RWPE2 (cell line): ENCODE results near the gene ZNHIT6.

ENCODE experiments used
- ATAC-seq: fragments of 200-7000 bp; cut with Tn5 transposase; 3 replicates; pipeline ENCODE4 v1.9.1; 2021; ENCODE audit warnings: low read depth
- DNase-seq: peaks from one replicate; pipeline ENCODE4 v3.0.0-alpha.2; 2020; ENCODE audit warnings: low spot score
- H3K27ac ChIP-seq: fragments of 450-650 bp; 2 replicates; pipeline ENCODE4 v1.5.1; 2017; ENCODE audit warnings: mild to moderate bottlenecking; ENCODE audit not compliant: poor library complexity, severe bottlenecking
- H3K27me3 ChIP-seq: fragments of 250-450 bp; sonication (Bioruptor Pico); 2 replicates; pipeline ENCODE4 v1.5.1; 2021; ENCODE audit warnings: mild to moderate bottlenecking, moderate library complexity; ENCODE audit not compliant: insufficient read depth, poor library complexity, severe bottlenecking
- H3K36me3 ChIP-seq: fragments of 250-450 bp; sonication (Bioruptor Pico); 2 replicates; pipeline ENCODE4 v1.5.1; 2020; ENCODE audit warnings: low read depth, mild to moderate bottlenecking, moderate library complexity
- H3K4me1 ChIP-seq: fragments of 250-450 bp; sonication (Bioruptor Pico); 2 replicates; pipeline ENCODE4 v1.5.1; 2021; ENCODE audit warnings: mild to moderate bottlenecking, moderate library complexity; ENCODE audit not compliant: insufficient read depth, poor library complexity, severe bottlenecking
- H3K4me3 ChIP-seq: fragments of 250-450 bp; sonication (Bioruptor Pico); 2 replicates; pipeline ENCODE4 v1.5.1; 2021; ENCODE audit warnings: mild to moderate bottlenecking, moderate library complexity; ENCODE audit not compliant: severe bottlenecking
- H3K9me3 ChIP-seq: fragments of 250-450 bp; sonication (Bioruptor Pico); 2 replicates; pipeline ENCODE4 v1.5.1; 2021; ENCODE audit warnings: mild to moderate bottlenecking, moderate library complexity; ENCODE audit not compliant: severe bottlenecking
- TF ChIP-seq, protein P1 (sequence below): fragments of 450-650 bp; IDR thresholded peaks from one replicate; pipeline ENCODE4 v1.5.1; 2017; ENCODE audit warnings: mild to moderate bottlenecking, moderate library complexity; ENCODE audit not compliant: poor library complexity, severe bottlenecking

The ZNHIT6 gene, protein sequence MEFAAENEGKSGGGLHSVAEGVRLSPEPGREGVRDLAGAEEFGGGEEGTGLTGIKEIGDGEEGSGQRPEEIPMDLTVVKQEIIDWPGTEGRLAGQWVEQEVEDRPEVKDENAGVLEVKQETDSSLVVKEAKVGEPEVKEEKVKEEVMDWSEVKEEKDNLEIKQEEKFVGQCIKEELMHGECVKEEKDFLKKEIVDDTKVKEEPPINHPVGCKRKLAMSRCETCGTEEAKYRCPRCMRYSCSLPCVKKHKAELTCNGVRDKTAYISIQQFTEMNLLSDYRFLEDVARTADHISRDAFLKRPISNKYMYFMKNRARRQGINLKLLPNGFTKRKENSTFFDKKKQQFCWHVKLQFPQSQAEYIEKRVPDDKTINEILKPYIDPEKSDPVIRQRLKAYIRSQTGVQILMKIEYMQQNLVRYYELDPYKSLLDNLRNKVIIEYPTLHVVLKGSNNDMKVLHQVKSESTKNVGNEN

DNA sequence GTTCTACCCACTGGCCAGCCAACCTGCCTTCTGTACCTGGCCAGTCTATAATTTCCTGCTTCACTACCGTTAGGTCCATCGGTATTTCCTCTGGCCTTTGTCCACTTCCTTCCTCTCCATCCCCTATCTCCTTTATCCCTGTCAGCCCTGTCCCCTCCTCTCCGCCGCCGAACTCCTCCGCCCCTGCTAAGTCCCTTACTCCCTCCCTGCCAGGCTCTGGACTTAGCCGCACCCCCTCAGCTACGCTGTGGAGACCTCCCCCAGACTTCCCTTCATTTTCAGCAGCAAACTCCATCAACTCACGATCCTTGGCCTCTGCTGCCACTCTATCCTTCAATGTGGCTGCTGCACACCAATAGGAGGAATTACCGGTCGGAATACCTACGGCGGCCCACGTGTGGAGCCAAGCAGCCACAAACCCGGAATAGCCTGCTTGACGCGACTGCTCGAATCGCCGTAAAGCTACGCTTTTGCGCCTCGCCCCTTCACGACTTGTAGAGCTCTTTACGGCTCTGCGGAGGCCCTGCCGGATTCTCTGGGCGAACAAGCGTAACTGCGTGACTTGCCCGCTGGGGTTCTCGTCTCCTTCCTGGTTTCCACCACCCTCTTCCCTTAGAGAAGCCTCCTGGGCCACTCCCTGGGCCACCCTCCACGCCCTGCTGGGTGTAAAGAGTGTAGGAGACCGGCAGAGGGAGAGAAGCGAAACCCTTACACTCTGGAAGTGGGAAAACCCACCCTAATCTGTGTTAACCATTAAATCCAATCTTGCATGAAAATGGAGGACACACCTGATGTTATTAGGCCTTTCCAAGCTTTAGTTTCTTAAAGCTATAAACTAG is at the start of gene ZNHIT6:
TSS of gene ZNHIT6 (minus strand) at position 444 of the 839 bp plus-strand sequence. CDS start at position 295, 149 bp downstream.
- H3K9me3 ChIP-seq: no peaks in the 10 kb centered on the region
- DNase-seq (peak; percentile 94), ATAC-seq (peak; percentile 87)
- TF ChIP-seq, protein P1, sequence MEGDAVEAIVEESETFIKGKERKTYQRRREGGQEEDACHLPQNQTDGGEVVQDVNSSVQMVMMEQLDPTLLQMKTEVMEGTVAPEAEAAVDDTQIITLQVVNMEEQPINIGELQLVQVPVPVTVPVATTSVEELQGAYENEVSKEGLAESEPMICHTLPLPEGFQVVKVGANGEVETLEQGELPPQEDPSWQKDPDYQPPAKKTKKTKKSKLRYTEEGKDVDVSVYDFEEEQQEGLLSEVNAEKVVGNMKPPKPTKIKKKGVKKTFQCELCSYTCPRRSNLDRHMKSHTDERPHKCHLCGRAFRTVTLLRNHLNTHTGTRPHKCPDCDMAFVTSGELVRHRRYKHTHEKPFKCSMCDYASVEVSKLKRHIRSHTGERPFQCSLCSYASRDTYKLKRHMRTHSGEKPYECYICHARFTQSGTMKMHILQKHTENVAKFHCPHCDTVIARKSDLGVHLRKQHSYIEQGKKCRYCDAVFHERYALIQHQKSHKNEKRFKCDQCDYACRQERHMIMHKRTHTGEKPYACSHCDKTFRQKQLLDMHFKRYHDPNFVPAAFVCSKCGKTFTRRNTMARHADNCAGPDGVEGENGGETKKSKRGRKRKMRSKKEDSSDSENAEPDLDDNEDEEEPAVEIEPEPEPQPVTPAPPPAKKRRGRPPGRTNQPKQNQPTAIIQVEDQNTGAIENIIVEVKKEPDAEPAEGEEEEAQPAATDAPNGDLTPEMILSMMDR: peak; percentile 15
- no peaks in the 10 kb centered on the region for H3K4me1 ChIP-seq
- peak within 1 kb of the TSS; percentile 56 for H3K27ac ChIP-seq
- no peaks in the 10 kb centered on the region for H3K27me3 ChIP-seq
- peak within 1 kb of the TSS; percentile 68 for H3K4me3 ChIP-seq
- peaks cover 23% of the 10 kb centered on the region for H3K36me3 ChIP-seq

DNA sequence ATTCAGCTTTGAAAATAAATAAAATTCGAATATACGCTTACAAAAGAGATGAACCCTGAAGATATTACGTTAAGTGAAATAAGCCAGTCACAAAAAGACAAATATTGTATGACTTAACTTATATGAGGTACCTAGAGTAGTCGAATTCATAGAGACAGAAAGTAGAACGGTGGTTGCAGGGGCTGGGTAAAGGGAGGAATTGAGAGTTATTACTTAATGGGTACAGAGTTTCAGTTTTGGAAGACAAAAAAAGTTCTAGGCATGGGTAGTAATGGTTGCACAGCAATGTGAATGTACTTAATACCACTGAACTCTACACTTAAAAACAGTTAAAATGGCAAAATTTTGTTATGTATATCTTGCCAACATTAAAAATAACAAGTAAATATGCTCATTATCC is 48.6 kb upstream of the ZNHIT6 start:
- H3K4me1 ChIP-seq: no peaks in the 10 kb centered on the region
- no peaks in the 10 kb centered on the region for H3K9me3 ChIP-seq
- TF ChIP-seq, protein P1: no peak
- no peak overlapping the region for H3K4me3 ChIP-seq
- no peak for ATAC-seq
- H3K27me3 ChIP-seq: no peaks in the 10 kb centered on the region
- H3K27ac ChIP-seq: no peak overlapping the region
- DNase-seq: no peak
- H3K36me3 ChIP-seq: no peaks in the 10 kb centered on the region

DNA sequence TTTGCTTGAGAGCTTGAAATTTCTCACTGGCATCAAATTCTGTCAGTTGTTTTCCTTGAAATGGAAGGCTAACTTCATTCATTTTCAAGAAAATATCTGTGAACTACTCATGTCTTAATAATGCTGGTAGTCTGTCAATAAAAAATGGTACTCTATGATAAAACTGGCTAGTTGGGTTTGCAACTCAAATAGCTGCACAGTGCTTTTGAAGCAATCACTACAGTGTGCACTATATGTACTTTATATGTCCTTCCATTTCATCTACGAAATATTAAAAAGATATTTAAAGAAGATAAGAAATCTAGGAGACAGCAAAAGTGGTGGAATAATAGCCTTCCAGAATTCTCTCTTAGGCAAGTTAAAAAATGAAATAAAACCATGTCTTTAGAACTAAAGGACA is 39.9 kb upstream of the ZNHIT6 start:
- no peaks in the 10 kb centered on the region for H3K36me3 ChIP-seq
- no peaks in the 10 kb centered on the region for H3K9me3 ChIP-seq
- no peaks in the 10 kb centered on the region for H3K27me3 ChIP-seq
- H3K27ac ChIP-seq: no peak overlapping the region
- DNase-seq (no peak), ATAC-seq (no peak)
- TF ChIP-seq, protein P1: no peak
- H3K4me1 ChIP-seq: no peaks in the 10 kb centered on the region
- no peak overlapping the region for H3K4me3 ChIP-seq

DNA sequence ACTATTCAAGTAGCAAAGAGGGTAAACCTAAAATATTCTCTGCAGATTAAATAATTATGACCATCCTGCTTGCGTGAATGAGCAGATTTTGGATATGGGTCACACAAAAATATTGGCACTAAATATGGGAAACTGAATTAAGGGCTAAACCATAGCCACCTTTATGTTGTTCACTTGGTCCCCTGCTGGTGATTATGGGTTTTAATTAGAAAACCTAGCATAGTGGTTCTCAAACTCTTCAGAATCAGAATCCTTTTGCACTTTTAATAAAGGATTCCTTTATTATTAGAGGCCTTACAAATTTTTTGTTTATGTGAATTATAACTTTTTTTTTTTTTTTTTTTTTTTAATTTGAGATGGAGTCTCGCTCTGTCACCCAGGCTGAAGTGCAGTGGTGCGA is 38.5 kb upstream of the ZNHIT6 start:
- no peak overlapping the region for H3K4me3 ChIP-seq
- no peaks in the 10 kb centered on the region for H3K9me3 ChIP-seq
- TF ChIP-seq, protein P1: no peak
- no peak for ATAC-seq
- no peak for DNase-seq
- H3K27ac ChIP-seq: no peak overlapping the region
- H3K27me3 ChIP-seq: no peaks in the 10 kb centered on the region
- H3K36me3 ChIP-seq: no peaks in the 10 kb centered on the region
- H3K4me1 ChIP-seq: no peaks in the 10 kb centered on the region
